Measurements from ENCODE around the gene IQGAP3.
"Not testable (repeated sequence)": the region's sequence is repeated elsewhere in the genome, so short reads cannot be mapped to it uniquely, and the experiment has no call there.

The IQGAP3 gene

GRCh38 chr1:156566436-156566835 is 5.9 kb downstream of the IQGAP3 start:
- no peak for DNase-seq

DNA sequence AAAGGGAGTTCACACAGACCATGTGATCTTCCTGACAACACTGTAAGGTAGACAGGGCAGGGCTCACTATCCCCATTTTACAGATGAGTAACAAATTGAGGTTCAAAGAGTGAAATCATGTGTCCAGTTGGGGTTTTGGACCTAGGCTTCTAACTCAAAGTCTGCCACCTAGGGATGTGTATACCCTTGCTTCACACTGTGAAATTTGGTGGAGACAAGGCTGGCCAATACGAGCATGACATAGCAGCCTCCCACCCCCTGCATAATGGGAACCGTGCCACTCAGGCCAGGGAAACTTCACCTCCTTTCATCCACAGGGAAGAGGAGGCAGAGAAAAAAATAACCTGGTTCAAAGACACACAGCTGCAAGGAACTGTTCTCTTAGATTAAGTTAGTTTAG is 6.8 kb downstream of the IQGAP3 start:
- DNase-seq = no peak

- DNase-seq = no peak
Measured at GRCh38 chr1:156560585-156561163, 11.7 kb downstream of the IQGAP3 start.

DNA sequence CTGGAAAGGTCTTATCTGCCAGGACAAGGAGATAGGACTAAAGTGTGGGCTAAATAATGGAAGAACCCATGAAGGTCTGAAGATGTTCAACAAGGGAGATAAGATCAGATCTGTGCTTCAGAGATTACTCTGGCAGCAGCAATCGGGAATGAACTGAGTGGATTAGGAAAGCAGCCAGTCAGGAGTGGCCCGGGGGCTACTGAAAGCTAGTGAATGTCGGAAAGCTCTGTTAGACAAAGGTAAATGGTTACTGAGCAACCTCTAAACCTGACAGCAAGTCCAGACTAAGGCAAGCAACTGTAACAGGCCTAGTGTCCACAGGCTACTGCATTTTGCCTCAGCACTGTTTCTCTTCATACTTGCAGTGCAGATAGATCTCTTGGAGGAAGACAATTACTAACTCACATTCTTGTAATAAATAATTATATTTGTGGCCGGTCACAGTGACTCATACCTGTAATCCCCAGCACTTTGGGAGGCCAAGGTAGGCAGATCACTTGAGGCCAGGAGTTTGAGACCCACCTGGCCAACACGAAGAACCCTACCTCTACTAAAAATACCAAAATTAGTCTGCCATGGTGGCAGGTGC is 12.5 kb downstream of the IQGAP3 start:
- DNase-seq = no peak

- no peak for DNase-seq
Measured at GRCh38 chr1:156559086-156559796, 13.1 kb downstream of the IQGAP3 start.

DNA sequence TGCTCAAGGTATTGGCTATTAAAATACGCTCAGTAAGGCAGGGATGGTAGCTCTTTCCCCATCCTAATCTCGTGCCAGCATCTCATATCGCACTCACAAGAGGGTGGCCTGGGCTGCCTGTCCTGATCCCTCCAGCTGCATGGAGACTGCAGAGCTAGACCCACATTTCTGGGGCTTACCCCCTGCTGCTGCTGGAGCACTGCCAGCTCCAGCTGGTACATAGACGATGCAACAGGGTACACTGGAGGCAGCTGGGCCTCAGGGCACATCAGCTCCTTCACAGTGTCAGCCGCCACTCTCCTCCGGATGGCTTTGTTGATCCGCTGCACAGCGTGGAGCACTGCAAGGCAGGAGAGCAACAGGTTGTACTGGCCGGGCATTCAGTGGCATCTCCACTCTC is 16.0 kb downstream of the IQGAP3 start:
- no peak for DNase-seq

DNA sequence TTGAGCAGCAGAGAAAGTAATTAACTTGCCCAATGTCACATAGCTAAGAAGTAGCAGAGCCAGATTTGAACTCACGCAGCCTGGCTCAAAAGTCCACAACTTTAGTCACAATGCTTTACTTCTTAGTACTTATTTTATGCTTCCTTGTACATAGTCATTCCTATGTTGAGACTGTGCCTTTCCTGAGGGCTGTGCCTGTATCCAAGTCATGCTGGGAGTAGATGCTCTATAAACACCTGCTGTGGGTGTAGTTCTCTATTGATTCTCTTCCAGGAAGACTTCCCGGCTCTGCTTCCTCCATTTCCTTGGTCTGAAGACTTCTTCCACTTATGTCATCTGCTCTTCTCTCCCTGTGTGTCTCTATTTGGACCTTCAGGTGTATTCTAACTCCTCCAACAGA is 16.6 kb downstream of the IQGAP3 start:
- DNase-seq = no peak

- DNase-seq = no peak
Measured at GRCh38 chr1:156554971-156555370, 17.4 kb downstream of the IQGAP3 start.

GRCh38 chr1:156553860-156554485 is 18.4 kb downstream of the IQGAP3 start:
- DNase-seq = no peak

- DNase-seq = not testable (repeated sequence)
Measured at GRCh38 chr1:156552937-156553336, 19.4 kb downstream of the IQGAP3 start.

GRCh38 chr1:156552518-156552917 is 19.8 kb downstream of the IQGAP3 start:
- no peak for DNase-seq

GRCh38 chr1:156551869-156552268 is 20.5 kb downstream of the IQGAP3 start:
- DNase-seq = no peak

- no peak for DNase-seq
Measured at GRCh38 chr1:156551066-156551643, 21.2 kb downstream of the IQGAP3 start.

DNA sequence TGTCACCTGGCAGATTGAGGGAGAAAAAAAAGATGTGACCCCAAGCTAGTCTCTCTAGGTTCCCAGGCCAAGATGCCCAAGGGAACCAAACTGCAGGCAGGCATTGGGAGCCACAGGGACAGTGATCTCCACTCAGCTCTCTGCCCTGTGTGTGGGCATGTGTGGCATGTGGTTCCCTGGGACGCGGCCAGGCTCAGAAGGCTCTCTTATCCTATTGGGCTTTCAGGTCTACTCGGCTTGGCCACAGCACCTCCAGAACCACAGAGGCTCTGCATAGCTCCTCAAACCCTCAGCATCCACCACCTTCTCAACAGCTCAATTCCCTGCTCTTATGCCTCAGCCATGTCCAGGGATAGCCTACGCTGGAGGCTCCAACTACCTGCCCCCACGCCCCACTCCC is 22.0 kb downstream of the IQGAP3 start:
- DNase-seq = no peak

GRCh38 chr1:156549831-156550230 is 22.5 kb downstream of the IQGAP3 start:
- DNase-seq = no peak

GRCh38 chr1:156549390-156549789 is 23.0 kb downstream of the IQGAP3 start:
- no peak for DNase-seq

DNA sequence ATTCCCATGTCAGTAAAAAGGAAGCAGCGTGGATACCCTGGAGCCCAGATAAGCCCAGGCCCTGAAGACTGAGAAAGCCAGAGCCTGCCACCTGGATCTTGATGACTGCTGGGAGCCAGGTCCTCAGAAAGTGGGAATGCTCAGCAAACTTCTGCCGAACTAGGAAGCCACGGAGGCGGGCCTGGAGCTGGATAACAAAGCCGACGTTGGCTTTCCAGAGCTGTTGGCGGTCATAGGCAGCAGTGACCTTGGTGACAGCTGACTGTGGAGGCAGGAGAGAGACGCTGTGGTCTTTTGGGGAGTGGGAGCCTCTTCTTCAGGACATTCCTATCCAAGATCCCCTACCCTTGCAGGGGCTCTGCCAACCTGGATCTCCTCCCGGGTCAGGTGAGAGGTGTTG is 24.4 kb downstream of the IQGAP3 start:
- no peak for DNase-seq

- DNase-seq = no peak
Measured at GRCh38 chr1:156547434-156547833, 24.9 kb downstream of the IQGAP3 start.

DNA sequence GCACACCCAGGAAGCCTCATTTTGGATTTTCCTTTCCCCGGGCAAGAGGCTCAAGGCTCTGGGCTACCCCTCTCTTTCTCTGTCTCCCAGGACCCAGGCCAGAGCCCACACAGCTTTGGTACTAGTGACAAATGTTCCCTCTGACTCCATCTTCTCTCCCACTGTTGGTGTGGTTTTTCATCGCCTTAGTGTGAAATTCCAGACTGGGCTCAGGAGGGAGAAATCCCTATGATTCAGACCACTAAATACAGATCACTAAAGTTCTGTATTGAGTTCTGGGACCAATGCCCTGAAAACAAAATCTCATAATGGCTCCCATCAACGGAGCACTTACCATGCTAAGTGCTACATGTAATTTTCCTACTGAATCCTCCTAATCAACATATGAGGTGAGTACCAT is 26.1 kb downstream of the IQGAP3 start:
- no peak for DNase-seq

- DNase-seq = no peak
Measured at GRCh38 chr1:156544592-156545102, 27.7 kb downstream of the IQGAP3 start.

DNA sequence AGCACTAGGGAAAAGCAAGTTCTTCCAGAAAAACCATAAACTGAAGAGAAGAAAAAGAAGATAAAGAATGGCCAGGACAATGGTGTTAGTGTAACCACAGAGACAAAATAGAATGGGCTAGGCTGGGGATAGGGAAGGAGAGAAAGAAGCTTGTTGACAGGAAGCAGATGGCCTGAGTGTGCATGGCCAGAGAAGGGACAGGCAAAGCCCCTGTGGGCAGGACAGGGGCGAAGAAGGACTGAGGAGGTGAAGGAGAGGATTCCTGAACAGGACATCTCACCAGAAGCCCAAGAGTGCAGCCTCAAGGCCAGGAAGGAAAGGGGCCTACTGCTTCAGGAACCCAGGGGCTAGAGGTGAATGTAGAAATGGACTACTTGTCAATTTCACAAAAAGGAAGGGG is 29.3 kb downstream of the IQGAP3 start:
- no peak for DNase-seq

- no peak for DNase-seq
Measured at GRCh38 chr1:156540955-156541354, 31.4 kb downstream of the IQGAP3 start.

DNA sequence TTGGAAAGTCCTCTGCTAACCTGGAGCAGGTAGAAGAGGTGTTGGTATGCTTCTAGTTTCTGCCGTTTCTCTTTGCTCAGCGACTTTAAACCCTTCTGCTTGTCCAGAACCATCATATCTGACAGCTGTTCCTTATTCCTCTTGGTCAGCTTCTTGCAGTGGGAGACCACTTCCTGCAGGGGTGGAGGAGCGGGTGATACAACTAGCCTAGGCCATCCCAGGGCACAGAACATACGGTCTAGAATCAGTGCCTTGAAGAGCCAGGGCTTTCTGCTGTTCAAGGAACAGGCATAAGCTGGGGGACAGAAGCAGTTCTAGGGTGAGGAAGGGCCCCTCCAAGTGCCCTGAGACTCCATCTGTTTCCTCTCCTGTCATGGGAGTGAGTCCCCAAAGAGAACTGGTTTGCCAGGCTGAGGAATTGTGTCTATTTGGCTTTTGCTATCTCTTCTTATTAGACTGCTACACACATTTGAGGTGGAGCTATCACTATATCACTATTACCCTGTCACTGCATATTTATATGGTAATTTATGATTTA is 32.5 kb downstream of the IQGAP3 start:
- DNase-seq = no peak
